NCI-H82 treated with DMSO at 0.1 percent for 48 hours (cell line): ENCODE results near the gene TEX35.

Experiments
- DNase-seq: peaks from one replicate; lab custom pipeline; 2025; ENCODE audit not compliant: unreplicated experiment; lab: John Stamatoyannopoulos, UW

Gene TEX35

DNA sequence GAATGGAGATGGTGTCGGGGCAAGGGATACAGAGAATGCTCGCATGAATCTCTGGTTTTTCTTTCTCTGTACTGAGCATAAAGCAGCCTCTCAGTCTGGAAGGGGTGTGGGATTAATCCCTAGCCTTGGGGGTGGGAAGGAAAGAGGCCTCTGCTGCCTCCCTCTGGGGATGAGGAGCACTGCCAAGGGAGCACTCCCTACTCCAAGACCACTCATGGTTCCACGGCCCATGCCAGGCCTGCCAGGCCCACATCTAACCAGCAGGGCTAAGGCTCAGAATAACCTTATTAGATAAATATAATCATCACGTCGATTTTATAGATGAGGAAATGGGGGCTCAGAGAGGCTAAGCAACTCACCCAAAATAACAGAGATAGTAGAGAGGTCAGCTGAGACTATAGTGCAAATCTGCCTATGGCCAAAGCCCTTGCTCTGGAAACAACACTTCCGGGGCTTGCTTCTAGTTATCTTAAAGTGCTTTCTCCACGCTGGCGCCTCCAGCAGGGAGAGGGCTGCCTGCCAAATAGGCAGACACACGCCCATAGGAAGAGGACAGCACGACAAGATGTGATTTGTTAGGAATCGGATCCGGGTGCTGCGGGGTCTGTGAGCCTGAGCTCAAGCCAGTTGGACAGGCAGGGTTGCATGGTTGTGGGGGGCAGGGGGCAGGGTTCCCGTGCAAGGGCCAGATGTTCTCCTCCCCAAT lies 522 bp downstream of the TEX35 start:
- DNase-seq: no peak

GRCh38 chr1:178516110-178516509 lies 3.2 kb downstream of the TEX35 start:
- no peak for DNase-seq

DNA sequence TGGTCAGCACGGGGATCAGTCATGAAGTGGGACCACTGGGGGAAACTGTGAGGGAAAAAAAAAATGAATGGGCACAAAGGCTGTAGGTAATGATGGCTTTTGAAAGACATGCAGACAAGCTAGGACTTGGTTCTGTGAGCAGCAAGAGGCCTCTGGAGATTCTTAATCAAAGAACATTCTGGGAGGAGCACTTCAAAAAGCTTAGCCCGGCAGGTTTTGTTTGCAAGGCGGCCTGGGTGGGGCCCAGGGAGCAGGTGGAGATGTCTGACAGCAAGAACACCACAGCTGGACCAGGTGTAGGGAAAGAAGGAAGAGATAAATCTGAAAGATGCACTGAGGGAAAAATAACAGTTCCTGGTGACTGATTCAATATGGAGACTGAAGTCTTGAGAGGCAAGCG lies 6.0 kb downstream of the TEX35 start:
- DNase-seq: no peak

DNA sequence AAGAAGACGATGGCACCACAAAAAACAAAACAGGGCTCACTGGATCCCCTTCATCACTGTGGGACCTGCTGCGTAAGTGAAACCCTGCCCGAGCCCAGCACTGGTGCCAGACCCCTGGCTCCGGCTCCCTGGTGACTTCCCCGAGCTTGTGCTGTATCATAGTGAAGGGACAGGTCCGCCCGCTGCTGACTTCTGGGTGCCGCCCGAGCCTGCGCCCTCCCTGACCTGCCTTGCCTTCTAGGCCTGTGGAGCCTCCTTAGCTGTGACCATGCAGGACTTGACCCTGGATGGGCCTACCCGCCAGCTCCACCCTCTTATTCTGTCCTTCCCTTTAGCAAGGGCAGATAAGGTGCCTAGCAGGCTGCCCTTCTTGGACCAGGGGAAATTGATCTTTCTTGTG lies 7.9 kb downstream of the TEX35 start:
- DNase-seq: no peak

DNA sequence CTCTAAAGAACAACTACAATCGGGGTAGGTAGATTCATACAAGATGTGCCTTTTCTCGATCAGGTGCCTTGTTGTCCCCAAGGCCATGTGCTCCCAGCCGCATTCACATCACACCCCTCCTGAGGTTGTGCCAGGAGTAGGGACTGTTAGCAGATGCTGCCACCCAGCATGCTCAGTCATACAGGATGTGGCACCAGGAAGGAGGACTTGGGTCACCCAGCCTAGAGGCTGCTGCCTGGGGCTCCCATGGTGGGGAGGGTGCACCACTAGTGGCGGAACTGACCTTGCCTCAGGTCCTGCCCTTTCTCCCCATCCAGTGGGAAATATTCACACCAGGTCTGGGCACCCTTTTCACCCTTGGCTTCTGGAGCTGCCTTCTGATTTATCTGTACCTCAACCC lies 8.3 kb downstream of the TEX35 start:
- DNase-seq: no peak

- no peak for DNase-seq
Measured at GRCh38 chr1:178527117-178527516, 14.2 kb downstream of the TEX35 start.

DNA sequence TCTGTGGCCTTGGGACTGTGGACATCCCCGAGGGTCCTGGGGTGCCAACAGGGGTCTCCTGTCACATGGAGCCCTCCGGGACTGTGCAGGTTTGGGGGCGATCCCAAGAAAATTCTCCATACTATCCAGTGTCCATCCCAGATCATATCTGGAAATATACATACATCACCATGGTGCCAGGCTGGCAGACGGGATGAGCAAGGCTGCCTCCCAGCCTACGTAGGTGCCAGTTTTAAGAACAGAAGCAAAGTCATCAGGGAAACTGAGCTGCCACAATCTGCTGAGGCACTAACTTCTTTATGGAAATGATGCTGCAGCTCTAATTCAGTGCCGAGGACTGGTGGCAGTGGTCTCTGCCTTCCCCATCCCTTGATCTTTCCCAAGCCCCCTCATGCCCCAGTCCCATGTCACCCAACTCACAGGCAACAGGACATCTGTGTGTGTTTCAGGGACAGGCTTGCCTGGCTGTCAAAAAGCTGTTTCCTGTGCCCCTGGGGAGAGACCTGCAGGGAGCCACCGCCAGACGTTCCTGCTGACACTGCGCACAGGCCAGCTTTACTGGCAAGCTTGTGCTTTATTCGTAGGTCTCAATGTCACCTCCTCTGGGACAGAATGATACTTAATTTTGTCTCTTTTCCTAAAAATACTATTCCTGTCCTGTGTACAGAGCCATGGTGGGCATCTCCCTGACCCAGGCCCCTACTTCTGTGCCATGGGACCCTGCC lies 15.5 kb downstream of the TEX35 start:
- DNase-seq: no peak

GRCh38 chr1:178528953-178529335 lies 16.0 kb downstream of the TEX35 start:
- DNase-seq: no peak

DNA sequence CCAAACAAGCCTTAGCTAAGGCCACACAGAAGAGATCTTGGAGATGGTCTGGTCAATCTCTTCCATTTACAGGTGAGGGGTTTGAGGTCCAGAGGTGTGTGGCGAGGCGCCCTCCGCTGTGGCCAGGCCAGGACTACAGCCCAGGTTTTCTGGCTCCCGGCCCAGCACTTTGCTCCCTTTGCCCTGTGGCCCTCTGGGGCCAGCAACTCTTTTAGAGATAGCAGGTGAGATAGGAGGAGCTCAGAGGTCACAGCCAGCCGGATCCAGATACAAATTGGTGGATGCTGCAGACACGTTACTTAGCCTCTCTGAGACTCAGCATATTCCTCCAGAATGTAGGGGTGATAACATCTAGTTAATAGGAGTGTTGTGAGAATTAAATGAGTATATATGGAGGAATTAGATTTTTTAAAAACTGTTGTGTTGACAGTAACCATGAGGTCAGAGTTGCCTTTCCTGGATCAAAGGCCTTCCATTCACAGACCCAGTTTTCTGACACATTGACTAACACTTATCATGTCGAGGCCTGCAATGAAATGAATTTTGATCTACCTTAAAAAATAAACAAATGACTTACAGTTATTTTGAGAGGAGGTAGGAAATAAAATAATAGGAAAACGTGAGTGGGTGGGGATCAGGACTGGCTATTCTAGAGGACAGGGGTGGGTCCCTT lies 16.6 kb downstream of the TEX35 start:
- no peak for DNase-seq

GRCh38 chr1:178530037-178530402 lies 17.1 kb downstream of the TEX35 start:
- DNase-seq: no peak

- DNase-seq: no peak
Measured at GRCh38 chr1:178530502-178530901, 17.6 kb downstream of the TEX35 start.

GRCh38 chr1:178531887-178532286 lies 19.0 kb downstream of the TEX35 start:
- no peak for DNase-seq

DNA sequence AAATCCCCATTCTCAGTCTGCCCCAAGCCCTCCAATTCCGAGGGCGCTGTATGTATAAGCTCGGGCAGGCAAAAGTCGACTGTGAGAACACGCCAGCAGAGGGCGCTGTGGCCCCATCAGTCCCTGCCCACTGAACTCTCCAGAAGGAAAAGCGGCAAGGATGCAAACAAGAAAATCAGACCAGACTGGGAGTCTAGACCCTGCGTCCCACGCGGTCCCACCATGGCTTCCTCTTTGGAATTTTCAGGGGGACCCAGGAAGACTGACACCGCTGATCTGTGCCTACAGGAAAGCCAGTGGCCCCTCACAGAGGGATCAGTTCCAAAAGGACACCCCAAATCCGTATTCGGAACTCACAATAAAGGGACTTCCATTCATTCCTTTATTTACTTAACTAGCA lies 19.5 kb downstream of the TEX35 start:
- DNase-seq: peak; percentile 74

DNA sequence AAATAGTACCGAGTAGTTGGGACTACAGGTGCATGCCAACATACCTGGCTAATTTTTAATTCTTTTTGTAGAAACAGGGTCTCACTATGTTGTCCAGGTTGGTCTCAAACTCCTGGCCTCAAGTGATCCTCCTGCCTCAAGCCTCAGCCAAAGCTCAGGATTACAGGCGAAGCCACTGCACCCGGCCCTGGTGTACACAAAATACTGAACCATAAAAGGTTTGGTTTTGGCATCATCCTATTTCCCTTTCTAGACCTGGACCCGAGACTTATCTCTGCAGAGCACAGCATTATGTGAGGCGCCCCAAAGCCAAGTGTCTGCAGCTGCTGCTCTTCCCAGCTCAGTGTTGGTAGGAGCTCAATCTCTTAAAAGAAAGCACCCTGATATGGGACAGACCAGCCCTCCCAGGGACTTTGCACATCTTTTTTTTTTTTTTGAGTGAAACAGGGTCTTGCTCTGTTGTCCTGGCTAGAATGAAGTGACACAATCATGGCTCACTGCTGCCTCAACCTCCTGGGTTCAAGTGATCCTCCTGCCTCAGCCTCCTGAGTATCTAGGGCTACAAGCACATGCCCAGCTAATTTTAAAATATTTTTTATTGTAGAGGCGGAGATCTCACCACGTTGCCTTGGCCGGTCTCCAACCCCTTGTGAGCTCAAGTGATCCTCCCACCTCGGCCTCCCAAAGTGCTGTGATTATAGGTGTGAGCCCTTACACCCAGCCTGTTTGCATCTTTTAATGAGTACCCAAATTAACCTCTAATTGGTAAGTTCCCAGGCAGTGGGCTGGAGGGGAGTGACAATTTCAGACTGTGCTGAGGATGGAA lies 20.4 kb downstream of the TEX35 start:
- DNase-seq: no peak

DNA sequence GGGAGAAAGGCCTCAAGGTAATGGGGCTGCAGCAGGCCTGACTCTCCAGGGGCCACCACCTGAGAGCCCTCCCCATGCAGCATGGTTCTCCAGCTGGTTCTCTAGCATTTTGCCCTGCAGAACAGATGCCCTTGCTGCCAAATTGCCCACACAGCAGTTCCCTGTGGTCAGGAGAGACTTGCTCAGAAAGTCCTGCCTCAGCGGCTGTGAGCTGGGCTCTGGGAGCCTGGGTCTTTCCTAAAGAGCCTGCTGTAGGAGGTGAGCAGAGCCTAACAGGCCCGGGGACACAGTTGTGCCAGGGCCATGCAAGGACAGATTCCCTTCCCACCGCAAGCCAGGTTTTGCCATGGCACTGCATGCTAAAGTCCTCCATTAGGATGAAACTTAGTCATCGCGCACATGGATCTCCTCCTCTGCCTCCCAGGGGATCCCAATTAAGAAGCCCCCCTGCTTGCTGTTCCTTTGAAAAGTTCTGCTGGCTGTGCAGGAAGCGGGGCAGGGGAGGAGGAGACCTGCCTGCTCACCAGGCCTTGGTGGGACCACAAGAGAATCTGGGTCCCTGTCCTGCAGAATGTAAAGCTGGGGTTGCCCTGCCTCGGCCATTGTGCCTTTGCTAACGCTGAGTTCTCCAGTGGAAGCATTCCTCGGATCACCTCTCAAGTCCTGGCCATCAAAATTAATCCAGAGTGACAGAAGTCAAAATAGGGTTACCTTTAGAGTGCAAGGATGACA lies 21.4 kb downstream of the TEX35 start:
- no peak for DNase-seq

DNA sequence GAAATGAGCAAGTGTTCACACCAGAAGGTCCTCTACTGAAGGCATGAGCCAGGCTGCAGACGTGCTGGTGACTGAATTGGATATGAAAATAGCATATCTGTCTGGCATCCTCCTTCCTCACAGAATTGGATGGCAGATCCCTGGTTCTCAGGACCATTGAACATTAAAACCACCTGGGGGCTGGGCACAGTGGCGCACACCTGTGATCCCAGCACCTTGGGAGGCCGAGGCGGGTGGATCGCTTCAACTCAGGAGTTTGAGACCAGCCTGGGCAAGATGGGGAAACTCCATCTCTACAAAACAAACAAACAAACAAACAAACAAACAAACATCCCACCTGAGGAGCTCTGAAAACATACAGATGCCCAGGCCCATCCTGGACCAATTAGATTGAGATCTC lies 23.4 kb downstream of the TEX35 start:
- DNase-seq: no peak

- DNase-seq: no peak
Measured at GRCh38 chr1:178536844-178537371, 24.0 kb downstream of the TEX35 start.

DNA sequence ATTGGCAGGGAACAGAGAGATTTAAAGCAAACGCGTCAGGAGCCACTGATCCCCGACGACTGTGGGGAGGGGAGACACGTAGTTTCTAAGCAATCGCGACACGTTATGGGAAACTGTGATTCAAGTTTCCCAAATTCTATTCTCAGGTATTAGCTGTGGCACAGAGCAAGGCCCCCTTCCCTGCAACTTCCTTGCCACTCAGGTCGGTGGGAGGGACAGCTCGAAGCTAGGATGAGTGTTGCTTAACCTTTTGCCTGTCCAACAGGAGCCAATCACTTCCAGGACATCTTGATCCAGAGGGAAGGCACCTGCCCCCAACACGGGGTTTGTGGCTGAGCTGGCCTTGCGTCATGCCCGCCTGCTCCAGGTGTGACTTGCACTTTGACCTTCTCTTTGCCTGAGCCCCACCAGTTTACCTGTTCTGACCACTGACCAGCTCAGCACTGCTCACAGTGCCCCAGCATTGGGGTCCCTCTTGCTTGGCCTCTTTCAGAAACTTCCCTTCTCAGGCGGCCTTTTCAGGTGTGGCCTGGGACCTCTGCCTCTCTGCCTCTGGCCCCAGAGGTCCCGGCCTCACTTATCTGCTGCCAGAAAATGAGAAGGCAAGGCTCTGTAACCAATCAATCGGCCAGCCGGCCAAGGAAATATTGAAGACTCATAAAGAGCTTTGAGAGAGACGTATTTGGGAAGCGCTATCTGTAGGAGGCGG lies 24.6 kb downstream of the TEX35 start:
- DNase-seq: no peak

DNA sequence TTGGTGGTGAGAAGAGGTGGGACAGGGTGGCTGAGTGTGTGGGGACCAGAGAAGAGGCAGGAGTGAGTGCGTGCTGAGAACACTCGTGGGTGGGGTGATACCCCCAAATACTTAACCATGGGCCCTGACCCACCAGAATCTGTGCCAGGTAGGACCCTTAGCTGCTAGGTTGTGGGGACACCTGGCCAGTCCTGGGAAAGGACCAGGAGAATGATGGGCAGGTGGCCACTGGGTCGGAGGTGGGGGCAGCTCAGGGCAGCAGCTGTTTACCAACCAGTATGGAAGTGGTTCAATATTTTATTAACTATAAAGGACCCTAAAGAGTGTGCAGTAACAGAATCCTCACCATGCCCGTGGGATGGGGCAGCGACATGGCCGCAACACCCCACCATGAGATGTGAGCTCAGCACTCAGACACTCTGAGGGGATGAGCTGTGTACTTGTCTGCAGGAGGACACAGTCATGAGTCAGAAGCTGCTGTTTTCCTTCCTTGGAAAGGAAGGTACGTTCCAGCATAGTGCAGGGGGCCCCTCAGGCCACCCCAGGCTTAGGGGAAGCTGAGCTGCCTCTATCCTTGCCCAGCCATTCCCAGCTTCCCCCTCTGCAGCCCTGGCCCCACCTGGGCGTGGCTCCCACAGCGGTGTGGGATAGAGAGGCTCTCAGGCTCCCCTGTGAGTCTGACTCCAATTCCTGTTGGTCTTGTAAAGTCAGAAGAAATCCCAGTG lies 25.4 kb downstream of the TEX35 start:
- no peak for DNase-seq
